ENCODE data around the gene NTM.
"Not testable (repeated sequence)": the region's sequence is repeated elsewhere in the genome, so short reads cannot be mapped to it uniquely, and the experiment has no call there.

NTM gene

GRCh38 chr11:131675121-131675888, 304.9 kb downstream of the NTM start:
- no peak for DNase-seq

GRCh38 chr11:131677828-131678470, 307.5 kb downstream of the NTM start:
- DNase-seq, result no peak

GRCh38 chr11:131678658-131679340, 308.4 kb downstream of the NTM start:
- DNase-seq, result no peak

- DNase-seq, result not testable (repeated sequence)
Observed at GRCh38 chr11:131680448-131680847, 310.0 kb downstream of the NTM start.

- no peak for DNase-seq
Observed at GRCh38 chr11:131681920-131682319, 311.5 kb downstream of the NTM start.

- no peak for DNase-seq
Observed at GRCh38 chr11:131682373-131683015, 312.1 kb downstream of the NTM start.

- DNase-seq, result no peak
Observed at GRCh38 chr11:131683131-131683530, 312.7 kb downstream of the NTM start.

GRCh38 chr11:131683666-131684065, 313.3 kb downstream of the NTM start:
- no peak for DNase-seq

- DNase-seq, result no peak
Observed at GRCh38 chr11:131684111-131685060, 314.0 kb downstream of the NTM start.

- no peak for DNase-seq
Observed at GRCh38 chr11:131685206-131685605, 314.8 kb downstream of the NTM start.

- no peak for DNase-seq
Observed at GRCh38 chr11:131685906-131686305, 315.5 kb downstream of the NTM start.

GRCh38 chr11:131686836-131687235, 316.4 kb downstream of the NTM start:
- no peak for DNase-seq

- no peak for DNase-seq
Observed at GRCh38 chr11:131687291-131688047, 317.1 kb downstream of the NTM start.

GRCh38 chr11:131688048-131688693, 317.8 kb downstream of the NTM start:
- DNase-seq, result no peak

- no peak for DNase-seq
Observed at GRCh38 chr11:131689049-131689925, 318.9 kb downstream of the NTM start.

GRCh38 chr11:131690362-131690761, 319.9 kb downstream of the NTM start:
- no peak for DNase-seq

GRCh38 chr11:131690776-131691175, 320.4 kb downstream of the NTM start:
- no peak for DNase-seq

GRCh38 chr11:131691181-131692041, 321.0 kb downstream of the NTM start:
- no peak for DNase-seq

- no peak for DNase-seq
Observed at GRCh38 chr11:131692151-131692550, 321.7 kb downstream of the NTM start.
